Kidney (tissue), 14 donors: ENCODE results near the gene HNRNPH3. TPM values are rescaled to one million over a fixed set of nuclear protein-coding genes. Genes with fewer than 3 reads are reported as not detected.

Experiments
- DNase-seq, 5 donors: peaks; one replicate each; pipeline ENCODE4 v3.0.0-alpha.2; 2013 to 2020
- FAIRE-seq: peaks from 2 replicates; lab custom pipeline; 2012; peaks lifted over from hg19 to GRCh38; lab: Jason Lieb, UNC
- H3K27ac ChIP-seq, 2 donors: one replicate each; pipeline ENCODE4 v1.7.0; 2013; ENCODE audit warnings: low read depth in 2 of 2, low read length in 2 of 2, inconsistent platforms in 1 of 2
- H3K27me3 ChIP-seq: one replicate; pipeline ENCODE4 v1.7.1; 2013; ENCODE audit warnings: low read length, inconsistent platforms; ENCODE audit not compliant: control insufficient read depth, insufficient read depth
- H3K36me3 ChIP-seq, 3 donors: one replicate each; pipeline versions ENCODE4 v1.7.0 to v1.7.1; 2013; ENCODE audit warnings: low read length in 3 of 3, control low read depth in 1 of 3, inconsistent platforms in 1 of 3; ENCODE audit not compliant: insufficient read depth in 3 of 3, control insufficient read depth in 2 of 3
- H3K4me1 ChIP-seq, 3 donors: one replicate each; pipeline versions ENCODE4 v1.7.0 to v1.7.1; 2013; ENCODE audit warnings: low read length in 3 of 3, inconsistent platforms in 1 of 3, low read depth in 1 of 3; ENCODE audit not compliant: control insufficient read depth in 2 of 3, insufficient read depth in 2 of 3
- H3K4me3 ChIP-seq, 3 donors: one replicate each; pipeline versions ENCODE4 v1.7.0 to v1.8.1; 2013; ENCODE audit warnings: low read length in 3 of 3, control low read depth in 1 of 3, inconsistent platforms in 1 of 3
- H3K9ac ChIP-seq, 3 donors: one replicate each; pipeline versions ENCODE4 v1.7.0 to v1.7.1; 2013; ENCODE audit warnings: low read length in 3 of 3, control low read depth in 1 of 3, inconsistent platforms in 1 of 3
- H3K9me3 ChIP-seq, 3 donors: one replicate each; pipeline versions ENCODE4 v1.7.0 to v1.7.1; 2013; ENCODE audit warnings: low read length in 3 of 3, control low read depth in 1 of 3, inconsistent platforms in 1 of 3; ENCODE audit not compliant: control insufficient read depth in 2 of 3, insufficient read depth in 1 of 3
- CTCF ChIP-seq: IDR thresholded peaks from 3 replicates; pipeline ENCODE4 v1.5.1; 2012; ENCODE audit warnings: mild to moderate bottlenecking, moderate library complexity, borderline replicate concordance; ENCODE audit not compliant: insufficient read depth; ENCODE audit errors: extremely low read depth
- intact Hi-C: fragments of 100-400 bp; cut with DNase I; formaldehyde crosslinking; loops from one replicate; pipeline ENCODE4 v1.11.1; 2022
- polyA plus RNA-seq: library from polyadenylated mRNA; stranded (reverse); fragments of 350-450 nt; fragmentation: Illumina TruSeq; extraction: RNeasy Lipid Tissue Mini Kit (QIAGEN cat#74804); gene quantifications from one replicate; pipeline ENCODE4 v1.2.3, GENCODE V29; 2014; ENCODE audit warnings: low read depth, low replicate concordance; ENCODE audit not compliant: insufficient read depth
- total RNA-seq: library from RNA; stranded (reverse); fragmentation: NEBNext Ultra II Directional; extraction: Animal tissue kit (Norgen Biotek cat#: 25700); gene quantifications from one replicate; pipeline ENCODE4 v1.2.1, GENCODE V29; 2021
- donor health status: control.
- donor health status: control.
- donor health status: control.
- donor health status: control.
- donor health status: control.
- donor health status: DM: yes; HTN: yes; CAD: no.
- donor health status: Normal renal cell carcinoma (clear cell type).

Gene HNRNPH3
- total and polyA plus RNA-seq, 2 donors from 2014 or later = 114 to 119 TPM

- H3K4me1 ChIP-seq = no peaks in the 10 kb centered on the region
- no peak overlapping the region for H3K4me3 ChIP-seq
- peaks cover 0 to 8% (median 4%) of the 10 kb centered on the region in 3 donors for H3K36me3 ChIP-seq
- DNase-seq = no peak
- H3K9ac ChIP-seq = no peak overlapping the region
- H3K27ac ChIP-seq = no peak overlapping the region
- TF ChIP-seq CTCF = no peak
- intact Hi-C loops = no loop called here
- H3K27me3 ChIP-seq = no peaks in the 10 kb centered on the region
- no peak for FAIRE-seq
- no peaks in the 10 kb centered on the region for H3K9me3 ChIP-seq
These were observed 33.7 kb downstream of the HNRNPH3 start for GRCh38 chr10:68365611-68366010.

GRCh38 chr10:68366600-68366999, 34.7 kb downstream of the HNRNPH3 start:
- peaks cover 0 to 1% (median 0%) of the 10 kb centered on the region in 3 donors for H3K9me3 ChIP-seq
- no peak overlapping the region for H3K27ac ChIP-seq
- no peak overlapping the region for H3K4me3 ChIP-seq
- DNase-seq = no peak
- intact Hi-C loops = no loop called here
- TF ChIP-seq CTCF = no peak
- FAIRE-seq = no peak
- H3K27me3 ChIP-seq = no peaks in the 10 kb centered on the region
- H3K9ac ChIP-seq = no peak overlapping the region
- peaks cover under 1 to 8% (median 4%) of the 10 kb centered on the region in 3 donors for H3K36me3 ChIP-seq
- H3K4me1 ChIP-seq = no peaks in the 10 kb centered on the region

GRCh38 chr10:68367121-68367520, 35.3 kb downstream of the HNRNPH3 start:
- no peak overlapping the region for H3K27ac ChIP-seq
- H3K9me3 ChIP-seq = peaks cover 0 to 5% (median under 1%) of the 10 kb centered on the region in 3 donors
- intact Hi-C loops = no loop called here
- TF ChIP-seq CTCF = no peak
- peaks cover 4 to 8% (median 5%) of the 10 kb centered on the region in 3 donors for H3K36me3 ChIP-seq
- no peaks in the 10 kb centered on the region for H3K4me1 ChIP-seq
- no peak for DNase-seq
- H3K27me3 ChIP-seq = no peaks in the 10 kb centered on the region
- no peak overlapping the region for H3K4me3 ChIP-seq
- no peak for FAIRE-seq
- no peak overlapping the region for H3K9ac ChIP-seq

GRCh38 chr10:68371604-68372003, 39.7 kb downstream of the HNRNPH3 start:
- DNase-seq (no peak), FAIRE-seq (no peak)
- Histone ChIP-seq H3K9ac (no peak overlapping the region), H3K27ac (no peak overlapping the region), H3K4me1 (no peaks in the 10 kb centered on the region), H3K36me3 (peaks cover 5 to 9% (median 5%) of the 10 kb centered on the region in 3 donors), H3K9me3 (peaks cover 0 to 11% (median 1%) of the 10 kb centered on the region in 3 donors), H3K4me3 (no peak overlapping the region), H3K27me3 (no peaks in the 10 kb centered on the region)
- intact Hi-C loops = no loop called here
- TF ChIP-seq CTCF = no peak
